GM08714 (cell line): ENCODE results near the gene PPIL1.

Experiments
- H3K4me3 ChIP-seq: fragments of 200-500 bp; sonication (Bioruptor generic); 2 replicates; pipeline ENCODE4 v1.5.1; 2014; ENCODE audit warnings: mild to moderate bottlenecking, low read length, inconsistent platforms
- ZNF274 ChIP-seq: IDR thresholded peaks from 2 replicates; pipeline ENCODE4 v1.6.1; 2012; ENCODE audit warnings: mild to moderate bottlenecking, low read depth, low read length

PPIL1 gene

DNA sequence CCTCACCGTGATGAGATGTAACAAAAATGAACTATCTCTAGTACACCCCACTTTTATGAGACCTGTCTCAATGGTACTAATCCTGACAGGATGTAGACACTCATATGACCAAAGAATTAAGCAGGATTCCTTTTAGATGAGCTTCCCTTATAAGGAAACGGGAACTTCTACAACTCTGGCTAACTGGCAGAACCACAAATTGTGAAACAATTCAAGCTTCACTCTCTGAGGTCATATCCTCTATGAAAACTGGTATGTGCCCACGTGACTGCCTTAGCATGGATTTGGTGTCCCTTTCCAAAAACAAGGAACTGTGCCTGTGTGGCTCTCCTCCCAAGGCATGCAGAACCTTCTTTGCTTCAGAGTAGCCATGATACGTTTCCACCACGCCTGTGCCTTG lies 21.3 kb downstream of the PPIL1 start:
- H3K4me3 ChIP-seq = no peak overlapping the region
- no peak for TF ChIP-seq ZNF274

- H3K4me3 ChIP-seq = no peak overlapping the region
- TF ChIP-seq ZNF274 = no peak
Measured at GRCh38 chr6:36852481-36853147, 22.0 kb downstream of the PPIL1 start.

GRCh38 chr6:36851626-36852025 lies 23.0 kb downstream of the PPIL1 start:
- no peak for TF ChIP-seq ZNF274
- no peak overlapping the region for H3K4me3 ChIP-seq

- TF ChIP-seq ZNF274 = no peak
- no peak overlapping the region for H3K4me3 ChIP-seq
Measured at GRCh38 chr6:36851149-36851614, 23.4 kb downstream of the PPIL1 start.

GRCh38 chr6:36850021-36850420 lies 24.6 kb downstream of the PPIL1 start:
- H3K4me3 ChIP-seq = no peak overlapping the region
- TF ChIP-seq ZNF274 = no peak

GRCh38 chr6:36848658-36849441 lies 25.8 kb downstream of the PPIL1 start:
- no peak for TF ChIP-seq ZNF274
- H3K4me3 ChIP-seq = no peak overlapping the region

DNA sequence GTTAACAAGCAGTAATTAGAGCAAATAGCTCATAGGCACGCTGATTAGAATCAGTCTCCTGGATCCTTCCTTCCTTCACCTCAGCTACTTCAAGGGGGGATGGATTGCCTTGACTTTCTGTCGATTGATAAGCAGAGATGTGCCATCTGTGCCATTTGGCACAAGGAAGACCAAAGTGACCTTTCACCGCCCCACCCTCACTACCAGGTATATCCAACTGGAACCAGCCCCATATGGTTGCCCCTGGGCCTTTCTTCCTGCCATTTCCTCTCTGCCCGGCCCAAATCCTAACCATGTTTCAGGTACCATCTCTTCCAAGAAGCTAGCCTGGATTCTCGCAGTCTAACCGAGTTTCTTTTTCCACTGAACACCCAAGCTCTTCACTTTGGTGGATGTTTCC lies 26.6 kb downstream of the PPIL1 start:
- TF ChIP-seq ZNF274 = no peak
- no peak overlapping the region for H3K4me3 ChIP-seq

DNA sequence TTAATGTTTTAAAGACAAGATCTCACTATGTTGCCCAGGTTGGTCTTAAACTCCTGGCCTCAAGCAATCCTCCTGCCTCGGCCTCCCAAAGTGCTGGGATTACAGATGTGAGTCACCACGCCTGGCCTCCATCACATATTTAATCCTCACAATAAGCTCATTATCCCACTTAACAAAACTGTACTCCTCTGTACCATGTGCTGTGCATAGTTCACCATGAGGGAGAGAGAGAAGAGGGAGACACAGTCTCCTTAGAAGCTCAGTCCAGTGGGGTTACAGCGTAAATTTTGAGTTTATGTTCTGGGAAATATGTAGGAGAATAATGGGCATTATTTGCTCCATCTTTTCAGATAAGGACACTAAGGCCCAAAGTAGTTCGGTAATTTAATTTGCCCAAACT lies 27.5 kb downstream of the PPIL1 start:
- no peak for TF ChIP-seq ZNF274
- H3K4me3 ChIP-seq = no peak overlapping the region

DNA sequence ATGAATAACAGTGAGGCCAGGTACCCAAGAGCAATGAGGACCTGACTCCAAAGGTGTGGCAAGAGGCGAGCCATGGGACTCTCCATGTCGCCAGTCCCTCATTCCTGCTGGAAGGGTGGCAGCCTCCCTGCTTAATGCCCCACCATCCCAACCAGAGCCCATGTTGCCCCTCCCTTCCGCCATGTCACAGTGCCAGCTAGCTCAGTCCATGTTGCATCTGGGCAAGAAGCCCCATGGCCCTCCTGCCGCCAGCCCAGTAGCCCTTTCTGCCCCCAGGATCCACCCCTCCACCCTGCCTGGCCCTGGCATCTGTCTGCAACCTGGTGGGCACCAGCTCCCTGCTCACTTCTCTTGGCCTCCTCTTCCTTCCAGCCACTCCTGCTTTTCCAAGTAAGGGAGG lies 29.4 kb downstream of the PPIL1 start:
- no peak for TF ChIP-seq ZNF274
- H3K4me3 ChIP-seq = no peak overlapping the region

GRCh38 chr6:36844232-36845170 lies 30.1 kb downstream of the PPIL1 start:
- TF ChIP-seq ZNF274 = no peak
- H3K4me3 ChIP-seq = no peak overlapping the region

GRCh38 chr6:36843170-36843569 lies 31.4 kb downstream of the PPIL1 start:
- TF ChIP-seq ZNF274 = no peak
- no peak overlapping the region for H3K4me3 ChIP-seq

- TF ChIP-seq ZNF274 = no peak
- H3K4me3 ChIP-seq = no peak overlapping the region
Measured at GRCh38 chr6:36841756-36842155, 32.8 kb downstream of the PPIL1 start.

GRCh38 chr6:36840432-36841403 lies 33.9 kb downstream of the PPIL1 start:
- no peak overlapping the region for H3K4me3 ChIP-seq
- TF ChIP-seq ZNF274 = no peak
